AG04449 (cell line): ENCODE data around the gene WDFY3.

Experiments
- CTCF ChIA-PET: fragments of 350-600 bp; formaldehyde crosslinking; extraction: SDS; loops from one replicate; lab custom pipeline; 2021; ENCODE audit warnings: antibody characterized with exemption; lab: Yijun Ruan, JAX
- POLR2A ChIA-PET: fragments of 400-600, 350-600 bp; formaldehyde crosslinking; extraction: SDS; loops from one replicate; lab custom pipeline; 2020; ENCODE audit warnings: antibody characterized with exemption, inconsistent platforms; lab: Yijun Ruan, JAX
- DNase-seq: peaks from one replicate; pipeline ENCODE4 v3.0.0-alpha.2; 2010; ENCODE audit warnings: low read depth, low spot score
- H3K4me3 ChIP-seq: 2 replicates; pipeline ENCODE4 v1.5.1; 2011; ENCODE audit warnings: low read depth, mild to moderate bottlenecking, control low read depth, low read length
- TF ChIP-seq, protein P1 (sequence below): IDR thresholded peaks from one replicate; pipeline ENCODE4 v1.5.1; 2011; ENCODE audit warnings: mild to moderate bottlenecking, moderate library complexity, low read length, control low read depth, inconsistent platforms; ENCODE audit not compliant: insufficient read depth; ENCODE audit errors: missing control alignments

Gene WDFY3

GRCh38 chr4:84956014-84956413, 10.5 kb downstream of the WDFY3 start:
- ChIA-PET CTCF (interaction anchor here (1.4 to 2.4 kb wide), 2 partner anchors 15 to 206 kb away, joined by 4 to 8 read pairs; no protein-coding TSS in a partner anchor), POLR2A (no interaction called here)
- TF ChIP-seq, protein P1, sequence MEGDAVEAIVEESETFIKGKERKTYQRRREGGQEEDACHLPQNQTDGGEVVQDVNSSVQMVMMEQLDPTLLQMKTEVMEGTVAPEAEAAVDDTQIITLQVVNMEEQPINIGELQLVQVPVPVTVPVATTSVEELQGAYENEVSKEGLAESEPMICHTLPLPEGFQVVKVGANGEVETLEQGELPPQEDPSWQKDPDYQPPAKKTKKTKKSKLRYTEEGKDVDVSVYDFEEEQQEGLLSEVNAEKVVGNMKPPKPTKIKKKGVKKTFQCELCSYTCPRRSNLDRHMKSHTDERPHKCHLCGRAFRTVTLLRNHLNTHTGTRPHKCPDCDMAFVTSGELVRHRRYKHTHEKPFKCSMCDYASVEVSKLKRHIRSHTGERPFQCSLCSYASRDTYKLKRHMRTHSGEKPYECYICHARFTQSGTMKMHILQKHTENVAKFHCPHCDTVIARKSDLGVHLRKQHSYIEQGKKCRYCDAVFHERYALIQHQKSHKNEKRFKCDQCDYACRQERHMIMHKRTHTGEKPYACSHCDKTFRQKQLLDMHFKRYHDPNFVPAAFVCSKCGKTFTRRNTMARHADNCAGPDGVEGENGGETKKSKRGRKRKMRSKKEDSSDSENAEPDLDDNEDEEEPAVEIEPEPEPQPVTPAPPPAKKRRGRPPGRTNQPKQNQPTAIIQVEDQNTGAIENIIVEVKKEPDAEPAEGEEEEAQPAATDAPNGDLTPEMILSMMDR: no peak
- DNase-seq: no peak
- H3K4me3 ChIP-seq: no peak overlapping the region

DNA sequence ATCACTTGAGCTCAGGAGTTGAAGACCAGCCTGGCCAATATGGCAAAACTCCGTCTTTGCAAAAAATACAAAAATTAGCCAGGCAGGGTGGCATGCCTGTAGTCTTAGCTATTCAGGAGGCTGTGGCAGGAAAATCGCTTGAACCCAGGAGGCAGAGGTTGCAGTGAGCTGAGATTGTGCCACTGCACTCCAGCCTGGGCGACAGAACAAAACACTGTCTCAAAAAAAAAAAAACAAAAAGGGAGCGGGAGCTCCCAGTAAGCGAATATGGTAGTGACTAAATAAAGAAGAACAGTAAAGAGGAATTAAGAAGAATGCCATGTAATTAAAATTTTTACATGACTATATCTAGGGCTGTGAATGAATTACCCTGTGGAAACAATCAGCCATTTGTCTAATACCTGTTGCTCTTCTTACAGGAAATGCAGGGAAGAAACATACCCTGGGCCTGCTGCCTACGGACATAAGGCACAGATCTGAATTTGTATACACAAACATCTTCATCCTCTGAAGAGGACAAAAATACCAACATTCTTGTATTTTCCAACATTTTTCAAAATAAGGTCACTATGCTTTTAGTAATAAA, 11.4 kb downstream of the WDFY3 start:
- no peak for DNase-seq
- TF ChIP-seq, protein P1: no peak
- CTCF ChIA-PET: interaction anchor here (1.2 to 2.4 kb wide), 3 partner anchors 15 to 205 kb away, joined by 3 to 8 read pairs (median 4); no protein-coding TSS in a partner anchor
- no peak overlapping the region for H3K4me3 ChIP-seq
- POLR2A ChIA-PET: no interaction called here

- POLR2A ChIA-PET: no interaction called here
- DNase-seq: no peak
- TF ChIP-seq, protein P1: no peak
- no peak overlapping the region for H3K4me3 ChIP-seq
- CTCF ChIA-PET: no interaction called here
Observed at GRCh38 chr4:84952776-84953175, 13.7 kb downstream of the WDFY3 start.

DNA sequence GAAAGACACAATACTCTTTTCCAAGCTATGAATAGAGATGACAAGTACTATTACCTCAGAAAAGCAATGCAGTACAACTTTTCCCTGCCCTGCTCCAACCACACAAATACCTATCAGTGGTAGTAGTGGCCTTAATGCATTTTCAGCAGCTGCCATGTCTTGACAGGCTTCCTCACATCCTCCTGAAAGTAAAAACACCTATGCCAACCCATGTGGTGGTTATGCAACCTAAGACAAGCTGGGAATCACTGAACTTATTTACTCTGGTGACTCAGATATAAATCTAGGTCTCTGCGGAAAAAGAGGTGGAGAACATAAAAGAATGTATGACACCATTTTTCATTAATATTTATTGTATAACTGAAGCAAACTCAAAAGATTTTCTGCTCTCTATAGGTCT, 14.5 kb downstream of the WDFY3 start:
- TF ChIP-seq, protein P1: no peak
- no peak for DNase-seq
- POLR2A ChIA-PET: no interaction called here
- CTCF ChIA-PET: interaction anchor here (0.9 kb wide), 1 partner anchor 202 kb away, joined by 3 read pairs; no protein-coding TSS in a partner anchor
- no peak overlapping the region for H3K4me3 ChIP-seq

- CTCF ChIA-PET: interaction anchor here (2.8 kb wide), 1 partner anchor 198 kb away, joined by 9 read pairs; no protein-coding TSS in a partner anchor
- DNase-seq: no peak
- POLR2A ChIA-PET: no interaction called here
- H3K4me3 ChIP-seq: no peak overlapping the region
- TF ChIP-seq, protein P1: no peak
Observed at GRCh38 chr4:84948056-84948455, 18.4 kb downstream of the WDFY3 start.

- TF ChIP-seq, protein P1: no peak
- ChIA-PET POLR2A (no interaction called here), CTCF (no interaction called here)
- H3K4me3 ChIP-seq: no peak overlapping the region
- no peak for DNase-seq
Observed at GRCh38 chr4:84944947-84945346, 21.5 kb downstream of the WDFY3 start.
